Psoas muscle (tissue), 8 donors: ENCODE data around the gene FLNC. TPM values are rescaled to one million over a fixed set of nuclear protein-coding genes. Genes with fewer than 3 reads are reported as not detected.

ENCODE experiments used
- ATAC-seq, 4 donors: fragments of 200-7000 bp; cut with Tn5 transposase; one replicate each; pipeline ENCODE4 v1.9.1; 2020; ENCODE audit warnings: moderate library complexity in 3 of 4, mild to moderate bottlenecking in 2 of 4
- DNase-seq, 2 donors: peaks; one replicate each; pipeline ENCODE4 v3.0.0-alpha.2; 2020
- H3K27ac ChIP-seq: fragments of 200-600 bp; one replicate; pipeline ENCODE4 v1.8.0; 2022
- H3K27me3 ChIP-seq, 3 donors: fragments of 200-600 bp in 1 of 3; one replicate each; pipeline versions ENCODE4 v1.6.1 to v1.8.0; 2013 to 2022; ENCODE audit warnings: low read length in 2 of 3, mild to moderate bottlenecking in 2 of 3, moderate library complexity in 1 of 3; ENCODE audit not compliant: insufficient read depth in 3 of 3
- H3K36me3 ChIP-seq, 2 donors: fragments of 200-600 bp in 1 of 2; one replicate each; pipeline versions ENCODE4 v1.6.1 to v1.8.0; 2013 to 2022; ENCODE audit warnings: low read depth in 1 of 2, mild to moderate bottlenecking in 1 of 2, moderate library complexity in 1 of 2; ENCODE audit not compliant: insufficient read depth in 1 of 2
- H3K4me1 ChIP-seq: fragments of 200-600 bp; one replicate; pipeline ENCODE4 v1.8.0; 2022
- H3K4me3 ChIP-seq: fragments of 200-600 bp; one replicate; pipeline ENCODE4 v1.8.0; 2022; ENCODE audit warnings: mild to moderate bottlenecking
- H3K9me3 ChIP-seq: fragments of 200-600 bp; one replicate; pipeline ENCODE4 v1.8.0; 2022
- CTCF ChIP-seq: fragments of 200-600 bp; IDR thresholded peaks from one replicate; pipeline ENCODE4 v1.8.0; 2022; ENCODE audit warnings: antibody characterized with exemption
- WGBS, 3 donors: extraction: QIAGEN DNeasy Blood & Tissue Kit; methylation state at CpG; one replicate each; pipeline versions ENCODE4 v1.1.6 to v1.1.7; 2013; 5-methylcytosine and 5-hydroxymethylcytosine counted together
- intact Hi-C, 2 donors: fragments of 100-400 bp; cut with DNase I; formaldehyde crosslinking; loops; one replicate each; pipeline versions ENCODE4 v1.11.0 to v1.14.2; 2022
- polyA plus RNA-seq, 3 donors: library from polyadenylated mRNA; stranded (reverse); fragments of 200-250 nt; gene quantifications; one replicate each; pipeline ENCODE4 v1.2.3, GENCODE V29; 2013
- total RNA-seq, 4 donors: library from RNA; stranded (reverse); fragmentation: NEBNext Ultra II Directional in 2 of 4; extraction: Animal tissue kit (Norgen Biotek cat#: 25700) in 2 of 4; gene quantifications; one replicate each; pipeline versions ENCODE4 v1.2.1 to v1.2.4, GENCODE V29; 2021 to 2023
- donor health status: healthy with polysubstance abuse.
- donor health status: DM: no; HTN: no; CAD: no; lungs with moderate emphysema.
- donor health status: Bipolar disorder and iron deficiency.
- donor health status: healthy.
- donor health status: DM: yes; HTN: yes; CAD: no.
- donor health status: DM: no; HTN: no; CAD: no.
- donor health status: DM: no; HTN: no; CAD: no.
- donor health status: DM: yes; HTN: yes; CAD: no.

The FLNC gene
- total and polyA plus RNA-seq, 7 donors = 1,080 to 6,311 (median 4,011) TPM

- ATAC-seq (peak; percentile 0 to 18 (median 1)), DNase-seq (peak; percentile 62 to 80)
- Histone ChIP-seq H3K27ac (peak overlapping the region; percentile 100), H3K36me3 (peaks cover 4 to 63% of the 10 kb centered on the region in 2 donors), H3K9me3 (no peaks in the 10 kb centered on the region), H3K4me1 (peaks cover 47% of the 10 kb centered on the region), H3K4me3 (peak overlapping the region; percentile 89), H3K27me3 (no peaks in the 10 kb centered on the region)
- TF ChIP-seq CTCF = no peak
- intact Hi-C loops = loop anchor here in 1 of 2 donors (5.0 kb wide), 1 partner anchor 90 kb away; no protein-coding TSS in a partner anchor
- 2 to 8% (median 4%) methylated on average over 17 to 22 of the region's 22 CpGs for WGBS, 3 donors
Measured at GRCh38 chr7:128831994-128832879, 2.0 kb downstream of the FLNC start.

- no peak for DNase-seq
- peak overlapping the region; percentile 89 for H3K4me3 ChIP-seq
- H3K4me1 ChIP-seq = peaks cover 50% of the 10 kb centered on the region
- H3K27ac ChIP-seq = peak overlapping the region; percentile 100
- no peaks in the 10 kb centered on the region for H3K9me3 ChIP-seq
- ATAC-seq = no peak
- intact Hi-C loops = loop anchor here in 1 of 2 donors (5.0 kb wide), 1 partner anchor 91 kb away; no protein-coding TSS in a partner anchor
- H3K36me3 ChIP-seq = peaks cover 4 to 69% of the 10 kb centered on the region in 2 donors
- no peak for TF ChIP-seq CTCF
- no peaks in the 10 kb centered on the region for H3K27me3 ChIP-seq
- 9 to 11% (median 11%) methylated on average over 2 of the region's 2 CpGs for WGBS, 3 donors
Measured at GRCh38 chr7:128832880-128833147, 2.6 kb downstream of the FLNC start.

DNA sequence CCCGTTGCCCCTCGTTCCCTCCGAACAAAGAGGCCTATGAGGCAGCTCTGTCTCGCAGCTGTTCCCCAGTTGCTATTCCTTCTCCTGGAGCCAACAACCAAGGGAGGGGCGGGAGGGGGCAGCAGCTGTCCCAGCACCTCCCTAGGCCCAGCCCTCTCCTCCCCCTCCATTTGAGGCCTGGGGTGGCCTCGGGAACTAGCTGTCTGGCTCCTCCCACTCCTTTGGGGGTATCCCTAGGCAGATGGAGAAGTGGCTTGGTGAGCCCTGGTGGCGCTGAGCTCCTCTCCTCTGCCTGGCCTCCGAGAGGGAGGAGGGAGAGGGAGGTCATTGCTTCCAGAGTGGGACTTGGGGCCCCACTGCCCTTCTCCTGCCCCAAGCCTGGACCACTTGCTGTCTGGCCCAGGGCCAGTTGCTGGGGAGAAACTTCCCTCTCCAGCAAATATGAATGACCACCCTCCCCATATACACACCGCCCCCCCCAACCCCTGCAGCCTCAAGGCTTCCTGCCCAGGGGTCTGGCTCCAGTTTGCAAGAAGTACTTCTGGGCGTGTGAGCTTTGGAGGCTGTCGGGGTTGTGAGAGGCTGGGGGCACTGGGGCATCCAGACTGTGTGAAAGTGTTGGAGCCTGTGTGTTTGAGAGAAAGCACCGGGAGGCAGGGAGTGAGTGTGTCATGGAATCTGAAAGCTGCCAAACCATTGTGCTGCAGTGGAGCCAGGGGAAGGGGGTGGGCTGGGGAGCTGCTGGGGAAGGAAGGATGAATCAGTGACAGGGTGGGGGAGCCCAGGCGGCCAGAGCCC, 3.1 kb downstream of the FLNC start:
- H3K4me1 ChIP-seq = peaks cover 50% of the 10 kb centered on the region
- H3K4me3 ChIP-seq = peak overlapping the region; percentile 89
- H3K36me3 ChIP-seq = peaks cover 4 to 74% of the 10 kb centered on the region in 2 donors
- DNase-seq (peak; percentile 77 to 89), ATAC-seq (peak; percentile 8 to 25 (median 18))
- intact Hi-C loops = loop anchor here in 1 of 2 donors (5.0 kb wide), 1 partner anchor 91 kb away; no protein-coding TSS in a partner anchor
- no peaks in the 10 kb centered on the region for H3K9me3 ChIP-seq
- 2 to 3% (median 3%) methylated on average over 12 to 13 of the region's 13 CpGs for WGBS, 3 donors
- TF ChIP-seq CTCF = no peak
- H3K27me3 ChIP-seq = no peaks in the 10 kb centered on the region
- peak overlapping the region; percentile 100 for H3K27ac ChIP-seq

- Histone ChIP-seq H3K36me3 (peaks cover 4 to 80% of the 10 kb centered on the region in 2 donors), H3K27ac (peak overlapping the region; percentile 100), H3K9me3 (no peaks in the 10 kb centered on the region), H3K4me3 (peak overlapping the region; percentile 89), H3K27me3 (no peaks in the 10 kb centered on the region), H3K4me1 (peaks cover 45% of the 10 kb centered on the region)
- intact Hi-C loops = loop anchor here in 1 of 2 donors (5.0 kb wide), 1 partner anchor 92 kb away; no protein-coding TSS in a partner anchor
- 14 to 26% (median 16%) methylated on average over 2 to 4 of the region's 4 CpGs for WGBS, 3 donors
- no peak for TF ChIP-seq CTCF
- no peak for ATAC-seq
- DNase-seq = no peak
Measured at GRCh38 chr7:128833946-128834325, 3.7 kb downstream of the FLNC start.
